K562 (cell line): Measurements from ENCODE around the gene PRR7. TPM values are rescaled to one million over a fixed set of nuclear protein-coding genes. Genes with fewer than 3 reads are reported as not detected.

ENCODE experiments used
- ATAC-seq: fragments of 200-7000 bp; cut with Tn5 transposase; 3 replicates; pipeline ENCODE4 v1.9.1; 2020; ENCODE audit warnings: moderate library complexity
- BruUV-seq: library from RNA; stranded (reverse); fragments of 400-500 nt; replicated peaks from 2 replicates; lab custom pipeline; 2021; lab: Mats Ljungman, UMichigan
- CTCF ChIA-PET: fragments of 300-600 bp; formaldehyde crosslinking; extraction: SDS; loops from one replicate; lab custom pipeline; 2021; ENCODE audit warnings: low intra/inter-chr PET ratio; lab: Yijun Ruan, JAX
- POLR2A ChIA-PET: fragments of 300-600, 350-650 bp; sonication (Branson Sonifier 250); formaldehyde crosslinking; extraction: SDS; loops from one replicate; lab custom pipeline; 2021; ENCODE audit warnings: antibody characterized with exemption, inconsistent platforms; lab: Yijun Ruan, JAX
- DNase-seq, 4 experiments: peaks; one replicate each; pipeline versions ENCODE4 v3.0.0 to v3.0.0-alpha.2; 2011 to 2018; ENCODE audit warnings: low spot score in 3 of 4, mixed read lengths in 3 of 4; ENCODE audit errors: extremely low read depth in 1 of 4
- FAIRE-seq: peaks from 2 replicates; lab custom pipeline; 2011; peaks lifted over from hg19 to GRCh38; lab: Jason Lieb, UNC
- H2AFZ ChIP-seq: 2 replicates; pipeline ENCODE4 v1.6.0; 2011; ENCODE audit warnings: low read depth, low read length, control low read depth, inconsistent platforms
- H3K27ac ChIP-seq: fragments of 200-600 bp; 3 replicates; pipeline ENCODE4 v1.8.0; 2011; ENCODE audit warnings: low read depth, mild to moderate bottlenecking, control low read depth, inconsistent platforms, low read length, moderate library complexity, mixed read lengths; ENCODE audit errors: extremely low read depth
- H3K27me3 ChIP-seq, 2 experiments: fragments of 300-600 bp in 1 of 2; 2 replicates in 1 of 2; 3 replicates in 1 of 2; pipeline versions ENCODE4 v1.6.0 to v1.8.0; 2011; ENCODE audit warnings: inconsistent platforms in 2 of 2, low read length in 2 of 2, mild to moderate bottlenecking in 1 of 2, mixed read lengths in 1 of 2, moderate library complexity in 1 of 2; ENCODE audit not compliant: control insufficient read depth in 2 of 2, insufficient read depth in 2 of 2
- H3K36me3 ChIP-seq: fragments of 300-600 bp; 3 replicates; pipeline ENCODE4 v1.8.0; 2011; ENCODE audit warnings: mild to moderate bottlenecking, low read length, inconsistent platforms; ENCODE audit not compliant: control insufficient read depth, insufficient read depth
- H3K4me1 ChIP-seq, 2 experiments: fragments of 200-600 bp in 1 of 2; replicated peaks in 1 of 2; 2 replicates in 1 of 2; 3 replicates in 1 of 2; pipeline versions ENCODE4 v1.5.1 to v1.8.0; 2011; ENCODE audit warnings: inconsistent platforms in 2 of 2, low read length in 2 of 2, mild to moderate bottlenecking in 1 of 2, mixed read lengths in 1 of 2, moderate library complexity in 1 of 2; ENCODE audit not compliant: control insufficient read depth in 2 of 2, insufficient read depth in 2 of 2
- H3K4me2 ChIP-seq: 2 replicates; pipeline ENCODE4 v1.6.1; 2011; ENCODE audit warnings: low read length, control low read depth, inconsistent platforms, mixed read lengths; ENCODE audit not compliant: insufficient read depth
- H3K4me3 ChIP-seq: fragments of 200-600 bp; sonication (generic), shearing (Covaris generic); 2 replicates; pipeline ENCODE4 v1.5.1; 2016; ENCODE audit warnings: control low read depth, inconsistent platforms
- H3K79me2 ChIP-seq: fragments of 200-600 bp; 3 replicates; pipeline ENCODE4 v1.8.0; 2011; ENCODE audit warnings: low read length, inconsistent platforms; ENCODE audit not compliant: control insufficient read depth, insufficient read depth
- H3K9ac ChIP-seq, 2 experiments: 2 replicates each; pipeline versions ENCODE4 v1.6.0 to v1.6.1; 2011; ENCODE audit warnings: low read depth in 2 of 2, low read length in 2 of 2, control low read depth in 1 of 2, inconsistent platforms in 1 of 2, mild to moderate bottlenecking in 1 of 2, mixed read lengths in 1 of 2; ENCODE audit not compliant: insufficient read depth in 1 of 2
- H3K9me1 ChIP-seq: one replicate; pipeline ENCODE4 v1.6.0; 2011; ENCODE audit warnings: inconsistent platforms, mild to moderate bottlenecking, low read length, moderate library complexity; ENCODE audit not compliant: control insufficient read depth, insufficient read depth
- H3K9me3 ChIP-seq: replicated peaks from 2 replicates; pipeline ENCODE4 v1.5.1; 2011; ENCODE audit warnings: low read depth, low read length, inconsistent platforms; ENCODE audit not compliant: control insufficient read depth, insufficient read depth
- H4K20me1 ChIP-seq: replicated peaks from 2 replicates; pipeline ENCODE4 v1.6.1; 2011; ENCODE audit warnings: low read length, inconsistent platforms, mixed read lengths; ENCODE audit not compliant: control insufficient read depth, insufficient read depth
- BCLAF1 ChIP-seq, 2 experiments: fragments of 450-650 bp in 1 of 2; IDR thresholded peaks; 2 replicates each; pipeline ENCODE4 v1.6.1; 2011 to 2017; ENCODE audit warnings: low read depth in 2 of 2, antibody characterized with exemption in 1 of 2, borderline replicate concordance in 1 of 2, low read length in 1 of 2, mild to moderate bottlenecking in 1 of 2, mixed read lengths in 1 of 2; ENCODE audit not compliant: control insufficient read depth in 1 of 2
- FOSL1 ChIP-seq: fragments of 200-800 bp; sonication (Bioruptor generic); conservative IDR thresholded peaks from 2 replicates; pipeline ENCODE4 v1.6.1; 2016; ENCODE audit warnings: missing genetic modification characterization, missing compliant biosample characterization
- IRF9 ChIP-seq: fragments of 450-650 bp; IDR thresholded peaks from 2 replicates; pipeline ENCODE4 v1.6.1; 2016; ENCODE audit warnings: missing biosample characterization, missing genetic modification characterization
- JUND ChIP-seq, 2 experiments: IDR thresholded peaks; 2 replicates in 1 of 2; 3 replicates in 1 of 2; pipeline ENCODE4 v1.6.1; 2011; ENCODE audit warnings: borderline replicate concordance in 2 of 2, low read depth in 2 of 2, low read length in 2 of 2, improper control_type of control experiment in 1 of 2, missing biosample characterization in 1 of 2, missing genetic modification characterization in 1 of 2, missing genetic modification reagents in 1 of 2
- MEF2A ChIP-seq: IDR thresholded peaks from 2 replicates; pipeline ENCODE4 v1.6.1; 2011; ENCODE audit warnings: low read depth, mild to moderate bottlenecking, low read length, moderate library complexity; ENCODE audit not compliant: control insufficient read depth
- NCOR1 ChIP-seq: fragments of 450-650 bp; IDR thresholded peaks from 2 replicates; pipeline ENCODE4 v1.6.1; 2016; ENCODE audit warnings: mild to moderate bottlenecking, moderate library complexity
- NFE2 ChIP-seq: IDR thresholded peaks from 2 replicates; pipeline ENCODE4 v1.6.1; 2014; ENCODE audit warnings: antibody characterized with exemption, low read depth
- PCBP1 ChIP-seq: fragments of 200-400 bp; formaldehyde crosslinking; IDR thresholded peaks from 2 replicates; pipeline ENCODE4 v1.6.1; 2018; ENCODE audit warnings: mild to moderate bottlenecking, low read depth, low read length; ENCODE audit not compliant: poor library complexity, severe bottlenecking
- RFX5 ChIP-seq: IDR thresholded peaks from 2 replicates; pipeline ENCODE4 v1.6.1; 2011; ENCODE audit warnings: low read depth, mild to moderate bottlenecking, improper control_type of control experiment, low read length
- SMARCA4 ChIP-seq: fragments of 450-650 bp; IDR thresholded peaks from 2 replicates; pipeline ENCODE4 v1.6.1; 2016
- SMARCA5 ChIP-seq: fragments of 450-650 bp; IDR thresholded peaks from 2 replicates; pipeline ENCODE4 v1.6.1; 2016
- TEAD4 ChIP-seq, 2 experiments: sonication (generic) in 1 of 2; formaldehyde crosslinking in 1 of 2; IDR thresholded peaks; 2 replicates each; pipeline versions ENCODE4 v1.6.1 to v1.8.0; 2012 to 2022; ENCODE audit warnings: borderline replicate concordance in 1 of 2, inconsistent platforms in 1 of 2, low read length in 1 of 2, mild to moderate bottlenecking in 1 of 2, missing genetic modification reagents in 1 of 2
- ZC3H8 ChIP-seq: fragments of 450-650 bp; IDR thresholded peaks from 2 replicates; pipeline ENCODE4 v1.6.1; 2017
- ZNF277 ChIP-seq: fragments of 250-450 bp; sonication (Bioruptor Pico); IDR thresholded peaks from 2 replicates; pipeline ENCODE4 v1.8.0; 2022; ENCODE audit warnings: inconsistent platforms, mild to moderate bottlenecking, moderate library complexity, borderline replicate concordance
- WGBS: fragments of 100-300 bp; shearing (Covaris generic); methylation state at CpG from one replicate; pipeline ENCODE4 v1.1.6; 2016; ENCODE audit warnings: low coverage, mixed read lengths; ENCODE audit not compliant: insufficient coverage; ENCODE audit errors: missing lambda C conversion rate; 5-methylcytosine and 5-hydroxymethylcytosine counted together
- in situ Hi-C: fragments of 300-500 bp; cut with MboI; formaldehyde crosslinking; loops from 4 replicates; pipeline ENCODE4 v1.15.0; 2018; ENCODE audit warnings: inconsistent platforms, mixed read lengths
- intact Hi-C: fragments of 100-400 bp; cut with micrococcal nuclease; formaldehyde crosslinking; loops from 2 replicates; pipeline ENCODE4 v1.14.2; 2022
- polyA plus RNA-seq, 8 experiments: library from polyadenylated mRNA; depleted of rRNA in 4 of 8; stranded (reverse) in 5 of 8; unstranded in 3 of 8; fragments of >200 nt; fragmentation: Nextera tagmentation in 2 of 8; fragmentation: Illumina TruSeq in 1 of 8; extraction: Ambion mirVana in 2 of 8; extraction: Trizol in 1 of 8; gene quantifications; 2 replicates each; pipeline versions ENCODE4 v1.2.1 to v1.2.3, GENCODE V29; 2011 to 2014; ENCODE audit warnings: inconsistent platforms in 1 of 8, missing spikeins in 1 of 8
- total RNA-seq, 7 experiments: library from RNA; depleted of rRNA in 6 of 7; stranded (reverse); fragments of >200 nt in 6 of 7; fragmentation: Illumina TruSeq in 2 of 7; extraction: Trizol in 2 of 7; gene quantifications; 2 replicates each; pipeline versions ENCODE4 v1.2.1 to v1.2.3, GENCODE V29; 2011 to 2021; ENCODE audit warnings: low replicate concordance in 1 of 7

The PRR7 gene
- total and polyA plus RNA-seq, 9 of the 15 experiments (the other 6 are each of a cell fraction or from before 2014, with no cell fraction given) = 0.80 to 11.3 (median 10.4) TPM; not detected in 4

DNA sequence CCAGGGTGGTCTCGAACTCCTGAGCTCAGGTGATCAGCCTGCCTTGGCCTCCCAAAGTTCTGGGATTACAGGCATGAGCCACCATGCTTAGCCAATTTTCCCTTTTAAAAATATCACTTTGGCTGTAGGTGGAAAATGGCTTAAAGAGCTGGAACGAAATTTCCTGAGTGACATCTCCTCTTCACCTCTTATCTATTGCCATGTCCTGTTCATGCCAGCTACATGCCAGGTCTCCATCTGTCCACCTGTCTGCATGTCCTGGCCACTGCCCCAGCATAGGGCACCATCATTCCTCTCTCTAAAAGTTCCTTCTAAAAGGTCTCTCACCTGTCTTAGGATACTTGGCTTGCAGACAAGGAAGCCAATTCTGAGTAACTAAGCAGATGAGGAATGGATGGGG is 22.9 kb upstream of the PRR7 start:
- DNase-seq (no peak), ATAC-seq (no peak), FAIRE-seq (no peak)
- 29% methylated on average over 2 of the region's 2 CpGs for WGBS
- no peaks in the 10 kb centered on the region for H3K27me3 ChIP-seq
- no peaks in the 10 kb centered on the region for H3K9me1 ChIP-seq
- peaks cover 14% of the 10 kb centered on the region; the same call in 1 of the 3 replicates for H3K36me3 ChIP-seq
- H3K9me3 ChIP-seq = no peaks in the 10 kb centered on the region
- H3K9ac ChIP-seq = no peak overlapping the region
- H3K79me2 ChIP-seq = peaks cover 21% of the 10 kb centered on the region
- no peak overlapping the region for H2AFZ ChIP-seq
- POLR2A ChIA-PET = interaction anchor here (0.5 to 5.4 kb wide), 5 partner anchors 9 to 40 kb away, joined by 3 to 32 read pairs (median 4); partner anchors contain the start of gene SLC34A1
- BruUV-seq = no TSS peak
- H3K4me1 ChIP-seq = peaks cover 22 to 30% of the 10 kb centered on the region in 2 experiments
- intact Hi-C loops (no loop called here), in situ Hi-C loops (no loop called here)
- H3K4me3 ChIP-seq = no peak overlapping the region
- no peak overlapping the region for H3K4me2 ChIP-seq
- TF ChIP-seq ZC3H8 (no peak), SMARCA4 (no peak), PCBP1 (no peak), MEF2A (no peak), NCOR1 (no peak), NFE2 (no peak), BCLAF1 (IDR thresholded peaks at IDR 0.05; ENCODE audit: borderline replicate concordance in 1 of 2, control insufficient read depth in 1 of 2, low read depth in 2 of 2, low read length in 1 of 2) (no peak), FOSL1 (no peak), IRF9 (tag) (no peak), RFX5 (no peak), TEAD4 (IDR thresholded peaks at IDR 0.05; ENCODE audit: low read length) (no peak), TEAD4 (CRISPR knock-in tag; IDR thresholded peaks at IDR 0.05; ENCODE audit: borderline replicate concordance) (no peak), SMARCA5 (no peak), ZNF277 (CRISPR knock-in tag) (no peak), JUND (IDR thresholded peaks at IDR 0.05; ENCODE audit: borderline replicate concordance, low read depth, low read length) (no peak), JUND (tag; IDR thresholded peaks at IDR 0.05; ENCODE audit: borderline replicate concordance, low read depth, low read length) (no peak)
- peaks cover 10% of the 10 kb centered on the region; the same call in 1 of the 2 replicates for H4K20me1 ChIP-seq
- CTCF ChIA-PET = interaction anchor here (0.6 kb wide), 1 partner anchor 34 kb away, joined by 5 read pairs; no protein-coding TSS in a partner anchor
- H3K27ac ChIP-seq = no peak overlapping the region
